AG08395 (cell line): ENCODE results near the gene CPSF7.
"Not testable (repeated sequence)": the region's sequence is repeated elsewhere in the genome, so short reads cannot be mapped to it uniquely, and the experiment has no call there.

Experiments used
- DNase-seq: peaks from one replicate; pipeline ENCODE4 v3.0.0; 2012; ENCODE audit warnings: mixed read lengths, low spot score

The CPSF7 gene

GRCh38 chr11:61429691-61430582 lies at the start of gene CPSF7, which contains the start of gene SDHAF2:
TSS of gene CPSF7 (minus strand) at chr11:61429975. CDS start at chr11:61429235, 740 bp downstream.
TSS of gene SDHAF2 (plus strand) at chr11:61430124. CDS start at chr11:61430147, 23 bp downstream.
- peak; percentile 97 for DNase-seq

GRCh38 chr11:61477727-61478148 lies 48.0 kb upstream of the CPSF7 start:
- peak; percentile 65 for DNase-seq

GRCh38 chr11:61477126-61477525 lies 47.4 kb upstream of the CPSF7 start:
- DNase-seq = no peak

GRCh38 chr11:61476371-61476770 lies 46.6 kb upstream of the CPSF7 start:
- no peak for DNase-seq

GRCh38 chr11:61475433-61475832 lies 45.7 kb upstream of the CPSF7 start:
- DNase-seq = no peak

- DNase-seq = no peak
Observed at GRCh38 chr11:61474013-61474643, 44.4 kb upstream of the CPSF7 start.

- DNase-seq = no peak
Observed at GRCh38 chr11:61473370-61474012, 43.7 kb upstream of the CPSF7 start.

- no peak for DNase-seq
Observed at GRCh38 chr11:61472868-61473267, 43.1 kb upstream of the CPSF7 start.

- no peak for DNase-seq
Observed at GRCh38 chr11:61472282-61472681, 42.5 kb upstream of the CPSF7 start.

GRCh38 chr11:61468002-61468401 lies 38.2 kb upstream of the CPSF7 start:
- no peak for DNase-seq

GRCh38 chr11:61467602-61468001 lies 37.8 kb upstream of the CPSF7 start:
- not testable (repeated sequence) for DNase-seq

- no peak for DNase-seq
Observed at GRCh38 chr11:61460986-61461385, 31.2 kb upstream of the CPSF7 start.

GRCh38 chr11:61460474-61460881 lies 30.7 kb upstream of the CPSF7 start:
- no peak for DNase-seq

GRCh38 chr11:61454520-61454919 lies 24.7 kb upstream of the CPSF7 start:
- no peak for DNase-seq

GRCh38 chr11:61453695-61454094 lies 23.9 kb upstream of the CPSF7 start:
- no peak for DNase-seq

- DNase-seq = no peak
Observed at GRCh38 chr11:61452825-61453224, 23.1 kb upstream of the CPSF7 start.

GRCh38 chr11:61448552-61448927 lies 18.8 kb upstream of the CPSF7 start:
- DNase-seq = no peak

- no peak for DNase-seq
Observed at GRCh38 chr11:61447601-61448551, 18.1 kb upstream of the CPSF7 start.

- peak; percentile 95 for DNase-seq
Observed at GRCh38 chr11:61446211-61446651, 16.5 kb upstream of the CPSF7 start.

- DNase-seq = no peak
Observed at GRCh38 chr11:61445516-61445915, 15.7 kb upstream of the CPSF7 start.

GRCh38 chr11:61442616-61443015 lies 12.8 kb upstream of the CPSF7 start:
- no peak for DNase-seq
